DOHH2 (cell line): ENCODE measurements around the gene SLC22A1.

Experiments
- CTCF ChIP-seq: fragments of 200-600 bp; sonication (generic); IDR thresholded peaks from one replicate; pipeline ENCODE4 v1.5.1; 2014; ENCODE audit warnings: antibody characterized with exemption, mild to moderate bottlenecking, low read depth, low read length; ENCODE audit not compliant: poor library complexity, severe bottlenecking
- EZH2phosphoT487 ChIP-seq: fragments of 200-600 bp; sonication (generic); IDR thresholded peaks from 2 replicates; pipeline ENCODE4 v1.6.1; 2017; ENCODE audit warnings: borderline replicate concordance, mild to moderate bottlenecking, antibody characterized with exemption, low read length, moderate library complexity, mixed read lengths

GRCh38 chr6:160137989-160138835 lies 16.6 kb downstream of the SLC22A1 start:
- TF ChIP-seq CTCF (no peak), EZH2phosphoT487 (no peak)
